LoVo (cell line): ENCODE results near the gene EFCAB5.
"Not testable (repeated sequence)": the region's sequence is repeated elsewhere in the genome, so short reads cannot be mapped to it uniquely, and the experiment has no call there.

Experiments used
- DNase-seq: peaks from one replicate; pipeline ENCODE4 v3.0.0-alpha.2; 2016; ENCODE audit warnings: low spot score

Gene EFCAB5

GRCh38 chr17:30005709-30006320, 64.4 kb downstream of the EFCAB5 start:
- no peak for DNase-seq

GRCh38 chr17:30011934-30012333, 70.5 kb downstream of the EFCAB5 start:
- not testable (repeated sequence) for DNase-seq

DNA sequence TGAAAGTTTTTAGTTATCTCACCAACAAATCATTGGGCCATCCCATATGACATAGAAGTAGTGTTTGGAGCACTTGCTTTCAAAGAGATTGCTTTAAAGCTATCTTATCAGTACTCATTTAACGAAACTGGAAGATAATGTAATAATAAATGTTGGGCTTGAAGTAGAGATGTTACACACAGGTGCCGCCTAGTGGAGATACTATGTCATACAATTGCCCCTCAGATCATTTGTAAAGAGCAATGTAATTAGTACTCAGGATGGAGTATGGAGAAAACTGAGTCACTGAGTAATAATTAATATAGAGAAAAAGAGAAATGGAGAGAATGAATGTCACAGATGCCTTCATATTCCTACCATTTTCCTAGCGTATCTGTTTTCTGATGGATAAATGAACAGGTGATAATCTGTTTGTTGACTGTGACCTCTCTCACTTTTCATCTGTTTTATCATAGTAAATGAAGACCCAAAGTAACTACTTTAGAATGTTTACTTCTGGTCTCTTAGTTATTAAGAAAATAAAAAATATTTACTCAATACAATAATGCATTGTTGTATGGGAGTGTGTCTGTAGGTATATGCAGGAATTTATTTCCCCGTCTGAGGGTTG, 80.4 kb downstream of the EFCAB5 start:
- peak; percentile 75 for DNase-seq

GRCh38 chr17:30025325-30025724, 83.9 kb downstream of the EFCAB5 start:
- not testable (repeated sequence) for DNase-seq

- DNase-seq, result no peak
Observed at GRCh38 chr17:30027676-30028075, 86.2 kb downstream of the EFCAB5 start.

- DNase-seq, result no peak
Observed at GRCh38 chr17:30031214-30031869, 89.9 kb downstream of the EFCAB5 start.

GRCh38 chr17:30035369-30035768, 93.9 kb downstream of the EFCAB5 start:
- no peak for DNase-seq

GRCh38 chr17:30040719-30041518, 99.5 kb downstream of the EFCAB5 start:
- peak; percentile 45 for DNase-seq

DNA sequence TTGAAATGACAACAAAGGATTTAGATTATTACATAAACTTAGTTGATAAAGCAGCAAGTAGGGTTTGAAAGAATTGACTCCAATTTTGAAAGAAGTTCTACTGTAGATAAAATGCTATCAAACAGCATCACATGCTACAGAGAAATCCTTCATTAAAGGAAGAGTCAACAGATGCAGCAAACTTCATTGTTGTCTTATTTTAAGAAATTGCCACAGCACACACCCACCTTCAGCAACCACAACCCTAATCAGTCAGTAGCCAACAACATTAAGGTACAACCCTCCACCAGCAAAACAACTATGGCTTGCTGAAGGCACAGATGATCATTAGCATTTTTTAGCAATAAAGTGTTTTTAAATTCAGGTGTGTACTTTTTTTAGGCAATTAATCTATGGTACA, 100.1 kb downstream of the EFCAB5 start:
- DNase-seq, result no peak

GRCh38 chr17:30062372-30062771, 120.9 kb downstream of the EFCAB5 start:
- DNase-seq, result no peak

DNA sequence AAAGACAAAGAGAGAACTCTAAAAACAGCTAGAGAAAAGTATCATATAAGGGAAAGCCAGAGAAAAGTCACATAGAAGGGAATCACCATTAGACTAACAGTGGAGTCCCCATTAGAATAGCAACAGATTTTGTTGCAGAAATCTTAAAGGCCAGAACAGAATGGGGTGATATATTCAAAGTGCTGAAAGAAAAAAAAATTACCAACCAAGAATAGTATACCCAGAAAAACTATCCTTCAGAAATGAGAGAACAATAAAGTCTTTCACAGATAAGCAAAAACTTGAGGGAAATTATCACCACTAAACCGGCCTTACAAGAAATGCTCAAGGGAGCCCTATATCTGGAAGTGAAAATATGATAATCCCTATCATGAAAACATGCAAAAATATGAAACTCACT, 123.3 kb downstream of the EFCAB5 start:
- DNase-seq, result no peak

- DNase-seq, result no peak
Observed at GRCh38 chr17:30068465-30068864, 127.0 kb downstream of the EFCAB5 start.

DNA sequence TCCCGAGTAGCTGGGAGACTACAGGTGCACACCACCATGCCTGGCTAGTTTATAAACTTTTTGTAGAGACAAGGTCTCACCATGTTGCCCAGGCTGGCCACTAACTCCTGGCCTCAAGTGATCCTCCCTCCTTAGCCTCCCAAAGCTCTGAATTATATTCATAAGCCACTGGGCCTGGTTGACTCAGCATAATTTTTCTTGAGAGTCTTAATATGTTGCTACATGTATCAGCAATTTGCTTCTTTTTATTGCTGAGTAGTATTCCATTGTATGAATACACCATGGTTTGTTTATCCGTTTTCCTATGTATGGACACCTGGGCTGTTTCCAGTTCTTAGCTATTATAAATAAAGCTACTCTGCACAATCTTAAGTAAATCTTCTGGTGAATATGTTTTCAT, 132.8 kb downstream of the EFCAB5 start:
- DNase-seq, result no peak

GRCh38 chr17:30074730-30075129, 133.3 kb downstream of the EFCAB5 start:
- no peak for DNase-seq

DNA sequence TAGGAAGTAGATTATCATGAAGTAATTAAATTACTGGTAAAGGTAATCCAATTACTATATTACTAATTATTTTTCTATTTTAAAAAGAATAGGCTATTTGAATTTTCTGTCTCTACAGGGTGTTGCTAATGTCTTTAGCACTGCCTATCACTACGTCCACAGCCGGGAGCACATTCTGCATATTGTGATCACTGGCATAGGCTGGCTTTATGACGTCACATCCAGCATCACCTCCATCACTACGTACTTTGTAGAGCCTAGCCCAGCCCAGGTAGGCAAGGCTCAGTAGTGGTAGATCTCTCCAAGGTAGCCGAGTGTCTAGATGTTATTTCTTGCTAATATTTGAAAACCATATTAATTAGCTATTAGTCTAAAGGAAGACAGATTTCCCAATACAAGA, 141.3 kb downstream of the EFCAB5 start:
- no peak for DNase-seq

- DNase-seq, result no peak
Observed at GRCh38 chr17:30084788-30085187, 143.4 kb downstream of the EFCAB5 start.

DNA sequence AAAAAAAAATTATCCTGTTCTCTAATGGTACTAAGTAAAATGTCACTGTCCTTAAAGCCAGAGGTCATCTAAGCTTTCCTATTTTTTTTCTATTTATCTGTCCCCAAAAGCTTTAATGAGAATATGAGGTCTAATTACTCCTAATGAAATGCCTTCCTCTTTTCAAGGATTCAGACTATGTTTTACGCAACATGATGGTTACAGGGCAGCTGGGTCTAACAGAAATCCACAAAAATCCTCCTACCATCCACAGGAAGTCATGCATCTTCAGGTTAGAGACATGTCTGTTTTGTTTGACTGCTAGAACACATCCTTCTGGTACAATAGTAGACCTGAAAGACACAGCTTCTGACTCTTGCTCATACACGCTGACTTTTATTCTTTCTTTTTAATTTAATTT, 145.5 kb downstream of the EFCAB5 start:
- no peak for DNase-seq

DNA sequence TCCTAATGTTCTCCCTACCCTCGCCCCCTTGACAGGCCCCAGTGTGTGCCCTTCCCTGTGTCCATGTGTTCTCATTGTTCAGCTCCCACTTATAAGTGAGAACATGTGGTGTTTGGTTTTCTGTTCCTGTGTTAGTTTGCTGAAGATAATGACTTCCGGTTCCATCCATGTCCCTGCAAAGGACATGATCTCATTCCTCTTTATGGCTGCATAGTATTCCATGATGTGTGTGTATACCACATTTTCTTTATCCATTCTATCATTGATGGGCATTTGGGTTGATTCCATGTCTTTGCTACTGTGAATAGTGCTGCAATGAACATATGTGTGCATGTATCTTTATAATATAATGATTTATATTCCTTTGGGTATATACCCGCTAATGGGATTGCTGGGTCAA, 146.0 kb downstream of the EFCAB5 start:
- not testable (repeated sequence) for DNase-seq

DNA sequence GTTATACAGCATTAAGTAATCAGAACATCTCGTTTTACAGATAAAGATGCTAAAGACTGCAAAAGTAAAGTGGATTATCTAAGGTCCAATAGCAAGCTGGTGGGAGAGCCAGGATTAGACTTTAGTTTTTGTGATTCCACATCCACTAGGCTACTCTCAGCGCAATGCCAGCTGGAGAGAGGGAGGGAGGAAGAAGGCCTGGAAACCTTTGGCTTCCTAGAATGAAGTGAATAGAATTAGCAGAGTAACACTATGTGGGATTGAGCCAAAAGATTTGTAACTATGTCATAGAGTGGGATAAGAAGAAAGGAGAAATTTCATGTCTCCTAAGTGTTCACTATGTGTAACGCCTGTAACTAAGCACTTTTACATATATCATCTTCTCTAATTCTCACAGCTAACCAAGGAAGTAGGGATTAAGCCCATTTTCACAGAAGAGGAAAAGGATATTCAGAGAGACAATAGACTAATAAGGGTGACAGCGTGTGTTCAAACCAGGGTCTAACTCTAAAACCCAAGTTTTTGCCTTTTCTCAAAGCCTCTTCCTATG, 149.8 kb downstream of the EFCAB5 start:
- no peak for DNase-seq

- DNase-seq, result peak; percentile 37
Observed at GRCh38 chr17:30091771-30092170, 150.3 kb downstream of the EFCAB5 start.

DNA sequence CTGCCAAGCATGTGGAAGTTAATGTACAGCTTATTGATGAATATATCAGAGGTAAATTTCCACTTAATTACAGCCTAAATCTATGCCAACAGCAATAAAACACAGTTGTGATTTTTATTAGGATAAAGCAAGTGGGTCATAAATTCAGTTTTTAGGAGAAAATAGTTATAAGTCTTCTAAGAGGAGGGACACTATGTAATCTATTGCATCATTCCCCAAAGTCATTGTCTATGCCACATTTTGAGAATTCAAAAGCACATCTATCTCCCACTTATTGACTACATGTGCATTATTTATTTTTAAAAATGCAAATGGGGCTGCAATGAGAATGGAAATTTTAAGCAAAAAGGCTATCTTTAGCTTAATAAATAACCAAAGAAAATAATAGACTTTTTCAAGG, 151.5 kb downstream of the EFCAB5 start:
- no peak for DNase-seq

DNA sequence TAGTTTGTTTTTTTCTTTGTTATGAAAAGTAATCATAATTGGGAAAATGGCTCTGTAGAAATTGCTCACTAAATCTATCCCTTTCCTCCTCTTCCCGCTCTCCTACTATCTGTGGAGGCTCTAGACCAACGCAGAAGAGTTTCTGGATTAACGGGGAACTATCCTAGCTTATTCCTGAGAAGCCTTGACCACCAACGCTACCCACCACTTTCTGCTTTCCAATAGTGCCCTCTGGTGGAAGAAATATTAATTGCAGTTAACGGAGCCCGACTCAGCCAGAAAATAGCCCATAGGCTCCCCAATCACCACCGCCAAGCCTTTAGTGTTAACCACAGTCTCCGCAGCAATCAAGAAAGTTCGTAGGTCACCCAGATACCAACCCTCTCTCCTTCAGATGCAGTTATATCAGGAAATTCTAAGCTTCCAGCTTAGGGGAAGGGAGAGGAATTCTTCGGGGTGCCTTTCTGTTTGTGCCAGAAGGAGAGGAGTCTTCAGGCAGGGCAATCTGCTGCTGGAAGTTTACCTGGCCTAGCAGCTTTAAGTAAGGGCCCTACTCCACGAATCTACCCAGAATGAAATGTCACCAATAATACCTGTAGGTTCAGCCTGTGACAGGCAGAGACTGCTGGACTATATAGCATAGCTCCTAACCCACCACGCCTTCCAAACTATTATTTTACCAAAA, 152.2 kb downstream of the EFCAB5 start:
- peak; percentile 51 for DNase-seq
